MM.1S (cell line): ENCODE data around the gene UQCC5.

Source experiments
- EZH2 ChIP-seq: fragments of 300-600 bp; sonication (generic); optimal IDR thresholded peaks from 2 replicates; pipeline ENCODE3; 2017; ENCODE audit warnings: low read depth, mild to moderate bottlenecking, antibody characterized with exemption, low read length, mixed read lengths
- TF ChIP-seq, protein P1 (sequence below): fragments of 300-600 bp; sonication (generic); IDR thresholded peaks from 2 replicates; pipeline ENCODE4 v1.5.1; 2016; ENCODE audit warnings: antibody characterized with exemption, low read length, mixed read lengths

- TF ChIP-seq, protein P1, sequence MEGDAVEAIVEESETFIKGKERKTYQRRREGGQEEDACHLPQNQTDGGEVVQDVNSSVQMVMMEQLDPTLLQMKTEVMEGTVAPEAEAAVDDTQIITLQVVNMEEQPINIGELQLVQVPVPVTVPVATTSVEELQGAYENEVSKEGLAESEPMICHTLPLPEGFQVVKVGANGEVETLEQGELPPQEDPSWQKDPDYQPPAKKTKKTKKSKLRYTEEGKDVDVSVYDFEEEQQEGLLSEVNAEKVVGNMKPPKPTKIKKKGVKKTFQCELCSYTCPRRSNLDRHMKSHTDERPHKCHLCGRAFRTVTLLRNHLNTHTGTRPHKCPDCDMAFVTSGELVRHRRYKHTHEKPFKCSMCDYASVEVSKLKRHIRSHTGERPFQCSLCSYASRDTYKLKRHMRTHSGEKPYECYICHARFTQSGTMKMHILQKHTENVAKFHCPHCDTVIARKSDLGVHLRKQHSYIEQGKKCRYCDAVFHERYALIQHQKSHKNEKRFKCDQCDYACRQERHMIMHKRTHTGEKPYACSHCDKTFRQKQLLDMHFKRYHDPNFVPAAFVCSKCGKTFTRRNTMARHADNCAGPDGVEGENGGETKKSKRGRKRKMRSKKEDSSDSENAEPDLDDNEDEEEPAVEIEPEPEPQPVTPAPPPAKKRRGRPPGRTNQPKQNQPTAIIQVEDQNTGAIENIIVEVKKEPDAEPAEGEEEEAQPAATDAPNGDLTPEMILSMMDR: no peak
- no peak for TF ChIP-seq EZH2
These were observed 46.1 kb upstream of the UQCC5 start for GRCh38 chr3:52490035-52490938.
